ENCODE measurements around the gene RNF150.

DNA sequence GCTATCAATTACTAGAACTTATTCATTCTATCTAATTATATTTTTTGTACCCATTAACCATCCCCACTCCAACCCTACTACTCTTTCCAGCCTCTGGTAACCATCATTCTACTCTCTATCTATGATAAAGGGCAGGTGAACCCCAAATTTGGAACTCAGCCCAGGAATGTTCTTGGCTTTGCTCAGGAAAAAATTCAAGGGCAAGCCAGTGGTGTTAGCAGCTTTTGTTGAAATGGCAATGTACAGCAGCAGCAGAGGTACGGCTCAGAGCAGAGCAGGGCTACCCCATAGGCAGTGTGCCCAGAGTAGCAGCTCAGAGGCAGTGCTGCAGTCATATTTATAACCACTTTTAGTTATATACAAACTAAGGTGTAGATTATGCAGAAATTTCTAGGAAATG, 138.2 kb downstream of the RNF150 start:
- TF ChIP-seq RCOR1 (IDR thresholded peaks at IDR 0.05; ENCODE audit: insufficient replicate concordance, low read length), result no peak
- TF ChIP-seq, protein P1, sequence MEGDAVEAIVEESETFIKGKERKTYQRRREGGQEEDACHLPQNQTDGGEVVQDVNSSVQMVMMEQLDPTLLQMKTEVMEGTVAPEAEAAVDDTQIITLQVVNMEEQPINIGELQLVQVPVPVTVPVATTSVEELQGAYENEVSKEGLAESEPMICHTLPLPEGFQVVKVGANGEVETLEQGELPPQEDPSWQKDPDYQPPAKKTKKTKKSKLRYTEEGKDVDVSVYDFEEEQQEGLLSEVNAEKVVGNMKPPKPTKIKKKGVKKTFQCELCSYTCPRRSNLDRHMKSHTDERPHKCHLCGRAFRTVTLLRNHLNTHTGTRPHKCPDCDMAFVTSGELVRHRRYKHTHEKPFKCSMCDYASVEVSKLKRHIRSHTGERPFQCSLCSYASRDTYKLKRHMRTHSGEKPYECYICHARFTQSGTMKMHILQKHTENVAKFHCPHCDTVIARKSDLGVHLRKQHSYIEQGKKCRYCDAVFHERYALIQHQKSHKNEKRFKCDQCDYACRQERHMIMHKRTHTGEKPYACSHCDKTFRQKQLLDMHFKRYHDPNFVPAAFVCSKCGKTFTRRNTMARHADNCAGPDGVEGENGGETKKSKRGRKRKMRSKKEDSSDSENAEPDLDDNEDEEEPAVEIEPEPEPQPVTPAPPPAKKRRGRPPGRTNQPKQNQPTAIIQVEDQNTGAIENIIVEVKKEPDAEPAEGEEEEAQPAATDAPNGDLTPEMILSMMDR (conservative IDR thresholded peaks at IDR 0.05; ENCODE audit: low read depth, low read length), result no peak
- TF ChIP-seq, protein P2, sequence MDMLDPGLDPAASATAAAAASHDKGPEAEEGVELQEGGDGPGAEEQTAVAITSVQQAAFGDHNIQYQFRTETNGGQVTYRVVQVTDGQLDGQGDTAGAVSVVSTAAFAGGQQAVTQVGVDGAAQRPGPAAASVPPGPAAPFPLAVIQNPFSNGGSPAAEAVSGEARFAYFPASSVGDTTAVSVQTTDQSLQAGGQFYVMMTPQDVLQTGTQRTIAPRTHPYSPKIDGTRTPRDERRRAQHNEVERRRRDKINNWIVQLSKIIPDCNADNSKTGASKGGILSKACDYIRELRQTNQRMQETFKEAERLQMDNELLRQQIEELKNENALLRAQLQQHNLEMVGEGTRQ (IDR thresholded peaks at IDR 0.05; ENCODE audit: low read depth, low read length), result no peak
- no peak for TF ChIP-seq POLR2A (IDR thresholded peaks at IDR 0.05; ENCODE audit: low read depth, low read length)
- no peak for TF ChIP-seq FOS (IDR thresholded peaks at IDR 0.05; ENCODE audit: low read depth, low read length)
- no peak for TF ChIP-seq MXI1 (IDR thresholded peaks at IDR 0.05; ENCODE audit: borderline replicate concordance, low read depth, low read length)
